Measurements from ENCODE around the gene WDR93. TPM values are rescaled to one million over a fixed set of nuclear protein-coding genes. Genes with fewer than 3 reads are reported as not detected.

The WDR93 gene
- total RNA-seq, 1 experiment from 2014 or later, result not detected

- ChIA-PET POLR2A (no interaction called here), CTCF (no interaction called here)
- DNase-seq (ENCODE audit: low spot score), result no peak
- TF ChIP-seq NR1H2 (CRISPR knock-in tag; IDR thresholded peaks at IDR 0.05) (no peak), TEAD1 (CRISPR knock-in tag; IDR thresholded peaks at IDR 0.05) (no peak), ERG (CRISPR knock-in tag; IDR thresholded peaks at IDR 0.05) (no peak), JUN (CRISPR knock-in tag; IDR thresholded peaks at IDR 0.05) (no peak), ATF2 (CRISPR knock-in tag; IDR thresholded peaks at IDR 0.05; ENCODE audit: borderline replicate concordance, low read depth) (no peak), ELF4 (CRISPR knock-in tag; IDR thresholded peaks at IDR 0.05; ENCODE audit: low read depth) (no peak), GABPB1 (CRISPR knock-in tag; IDR thresholded peaks at IDR 0.05) (no peak), SOX15 (CRISPR knock-in tag; IDR thresholded peaks at IDR 0.05) (no peak), USF1 (CRISPR knock-in tag; IDR thresholded peaks at IDR 0.05) (no peak), RORB (CRISPR knock-in tag; IDR thresholded peaks at IDR 0.05) (no peak), ZNF317 (CRISPR knock-in tag; IDR thresholded peaks at IDR 0.05; ENCODE audit: borderline replicate concordance, low read depth) (no peak), TEAD4 (CRISPR knock-in tag; IDR thresholded peaks at IDR 0.05) (no peak)
- H3K27ac Mint-ChIP-seq, result no peak overlapping the region
- ATAC-seq, result no peak
- no peaks in the 10 kb centered on the region; the same call in 1 of the 2 replicates for H3K27me3 Mint-ChIP-seq (ENCODE audit: low read depth)
- H3K4me1 Mint-ChIP-seq, result no peaks in the 10 kb centered on the region
- H3K9me3 Mint-ChIP-seq, result 0 out of 2 replicates have a peak, but pooled peaks cover 2% of the 10 kb centered on the region
- no peaks in the 10 kb centered on the region for H3K36me3 Mint-ChIP-seq
- no peak overlapping the region for H3K4me3 Mint-ChIP-seq
Measured at GRCh38 chr15:89714775-89715174, 24.2 kb downstream of the WDR93 start.

- no peaks in the 10 kb centered on the region for H3K4me1 Mint-ChIP-seq
- TF ChIP-seq ZNF396 (CRISPR knock-in tag; IDR thresholded peaks at IDR 0.05; ENCODE audit: borderline replicate concordance), result no peak
- no peak for TF ChIP-seq ZNF263 (CRISPR knock-in tag; IDR thresholded peaks at IDR 0.05; ENCODE audit: low read depth)
- TF ChIP-seq SMAD4 (CRISPR knock-in tag; IDR thresholded peaks at IDR 0.05), result no peak
- TF ChIP-seq RELA (CRISPR knock-in tag; IDR thresholded peaks at IDR 0.05; ENCODE audit: borderline replicate concordance), result no peak
- TF ChIP-seq IRF1 (CRISPR knock-in tag; IDR thresholded peaks at IDR 0.05), result no peak
- TF ChIP-seq HMGXB4 (CRISPR knock-in tag; IDR thresholded peaks at IDR 0.05), result no peak
- TF ChIP-seq AR (CRISPR knock-in tag; IDR thresholded peaks at IDR 0.05), result no peak
- no peak for TF ChIP-seq MYBL2 (CRISPR knock-in tag; IDR thresholded peaks at IDR 0.05)
- TF ChIP-seq CBFB (CRISPR knock-in tag; IDR thresholded peaks at IDR 0.05; ENCODE audit: low read depth), result no peak
- TF ChIP-seq ARID4B (CRISPR knock-in tag; IDR thresholded peaks at IDR 0.05; ENCODE audit: borderline replicate concordance), result no peak
- ATAC-seq, result no peak
- H3K4me3 Mint-ChIP-seq, result no peak overlapping the region
- peaks cover 18% of the 10 kb centered on the region for H3K9me3 Mint-ChIP-seq
- H3K27me3 Mint-ChIP-seq (ENCODE audit: low read depth), result peaks cover 4% of the 10 kb centered on the region; the same call in 1 of the 2 replicates
- no peaks in the 10 kb centered on the region for H3K36me3 Mint-ChIP-seq
- ChIA-PET POLR2A (no interaction called here), CTCF (interaction anchor here (0.8 to 1.6 kb wide), 4 partner anchors 10 to 152 kb away, joined by 3 to 5 read pairs (median 5); no protein-coding TSS in a partner anchor)
- no peak overlapping the region for H3K27ac Mint-ChIP-seq
- no peak for DNase-seq (ENCODE audit: low spot score)
Measured at GRCh38 chr15:89723031-89723430, 32.4 kb downstream of the WDR93 start.

Data from WTC11 (cell line).